OCI-LY7 (cell line): ENCODE measurements around the gene THAP12. TPM values are rescaled to one million over a fixed set of nuclear protein-coding genes. Genes with fewer than 3 reads are reported as not detected.

Experiments used
- BruUV-seq: library from RNA; stranded (reverse); fragments of 400-500 nt; replicated peaks from 2 replicates; lab custom pipeline; 2021; lab: Mats Ljungman, UMichigan
- CTCF ChIA-PET: fragments of 300-600 bp; sonication (Branson Sonifier 250); formaldehyde crosslinking; loops from one replicate; lab custom pipeline; 2022; ENCODE audit warnings: antibody characterized with exemption; ENCODE audit not compliant: unreplicated experiment; lab: Charles Lee
- POLR2A ChIA-PET: fragments of 300-600 bp; sonication (Branson Sonifier 250); formaldehyde crosslinking; loops from one replicate; lab custom pipeline; 2022; ENCODE audit warnings: antibody characterized with exemption; lab: Charles Lee
- DNase-seq: peaks from one replicate; pipeline ENCODE4 v3.0.0-alpha.2; 2015; ENCODE audit warnings: low spot score
- H2AFZ ChIP-seq: fragments of 200-600 bp; sonication (generic), shearing (Covaris generic); 2 replicates; pipeline ENCODE4 v1.6.1; 2014; ENCODE audit warnings: mild to moderate bottlenecking, antibody characterized with exemption, low read length, moderate library complexity
- H3K27ac ChIP-seq: fragments of 200-600 bp; sonication (generic); 2 replicates; pipeline ENCODE4 v1.5.1; 2014; ENCODE audit warnings: mixed run types, low read depth, mild to moderate bottlenecking, moderate library complexity, low read length, inconsistent platforms; ENCODE audit not compliant: poor library complexity, severe bottlenecking
- H3K36me3 ChIP-seq: fragments of 200-600 bp; sonication (generic); 2 replicates; pipeline ENCODE4 v1.6.1; 2014; ENCODE audit warnings: mild to moderate bottlenecking, antibody characterized with exemption, low read length, moderate library complexity, mixed read lengths; ENCODE audit not compliant: insufficient read depth
- H3K4me1 ChIP-seq: fragments of 200-600 bp; sonication (generic); 2 replicates; pipeline ENCODE4 v1.5.1; 2014; ENCODE audit warnings: mild to moderate bottlenecking, low read length; ENCODE audit not compliant: insufficient read depth, poor library complexity, severe bottlenecking
- H3K4me2 ChIP-seq: fragments of 200-600 bp; sonication (generic); 2 replicates; pipeline ENCODE4 v1.6.1; 2014; ENCODE audit warnings: mild to moderate bottlenecking, low read length
- H3K4me3 ChIP-seq: fragments of 200-600 bp; sonication (generic); 2 replicates; pipeline ENCODE4 v1.5.1; 2014; ENCODE audit warnings: mild to moderate bottlenecking, low read depth, low read length; ENCODE audit not compliant: poor library complexity, severe bottlenecking
- H3K79me2 ChIP-seq: fragments of 200-600 bp; sonication (generic); 2 replicates; pipeline ENCODE4 v1.6.1; 2016; ENCODE audit warnings: low read depth, mild to moderate bottlenecking, low read length, moderate library complexity, mixed read lengths; ENCODE audit not compliant: insufficient read depth
- H3K9me2 ChIP-seq: fragments of 200-600 bp; sonication (generic); 2 replicates; pipeline ENCODE4 v1.6.1; 2016; ENCODE audit warnings: mild to moderate bottlenecking, low read length, mixed read lengths; ENCODE audit not compliant: insufficient read depth
- H3K9me3 ChIP-seq: fragments of 200-600 bp; sonication (generic); 2 replicates; pipeline ENCODE4 v1.6.1; 2014; ENCODE audit warnings: mild to moderate bottlenecking, mixed run types, low read length, mixed read lengths
- H4K20me1 ChIP-seq: fragments of 200-600 bp; sonication (generic); 2 replicates; pipeline ENCODE4 v1.6.1; 2014; ENCODE audit warnings: mild to moderate bottlenecking, antibody characterized with exemption, low read length, moderate library complexity, mixed read lengths; ENCODE audit not compliant: insufficient read depth
- CTCF ChIP-seq: fragments of 200-600 bp; sonication (generic); conservative IDR thresholded peaks from 2 replicates; pipeline ENCODE4 v1.5.1; 2014; ENCODE audit warnings: mild to moderate bottlenecking, antibody characterized with exemption, low read length, moderate library complexity, mixed read lengths
- EZH2phosphoT487 ChIP-seq: fragments of 200-600 bp; sonication (generic); IDR thresholded peaks from 2 replicates; pipeline ENCODE4 v1.6.1; 2018; ENCODE audit warnings: low read depth, borderline replicate concordance, mild to moderate bottlenecking, mixed run types, antibody characterized with exemption, low read length, moderate library complexity, mixed read lengths
- intact Hi-C: fragments of 100-400 bp; cut with micrococcal nuclease; formaldehyde crosslinking; loops from one replicate; pipeline ENCODE4 v1.10.0; 2022; ENCODE audit not compliant: unreplicated experiment
- total RNA-seq, 2 experiments: library from RNA; depleted of rRNA in 1 of 2; stranded (reverse); fragments of >200 nt in 1 of 2; shearing (Covaris generic) in 1 of 2; gene quantifications; 2 replicates each; pipeline ENCODE4 v1.2.3, GENCODE V29; 2014 to 2022

The THAP12 gene
- total RNA-seq, 2 experiments from 2014 or later: 55.7 to 74.7 TPM

GRCh38 chr11:76361776-76362175, 19.2 kb downstream of the THAP12 start:
- Histone ChIP-seq H3K79me2 (peaks cover 30% of the 10 kb centered on the region), H3K4me2 (no peak overlapping the region), H3K4me1 (peaks cover 12% of the 10 kb centered on the region), H3K4me3 (no peak overlapping the region), H3K9me2 (no peaks in the 10 kb centered on the region), H4K20me1 (no peaks in the 10 kb centered on the region), H2AFZ (no peak overlapping the region), H3K9me3 (no peaks in the 10 kb centered on the region), H3K27ac (no peak overlapping the region), H3K36me3 (peaks cover 81% of the 10 kb centered on the region)
- DNase-seq: no peak
- TF ChIP-seq EZH2phosphoT487 (no peak), CTCF (no peak)
- CTCF ChIA-PET: no interaction called here
- intact Hi-C loops: no loop called here
- POLR2A ChIA-PET: interaction anchor here (1.0 kb wide), 1 partner anchor 13 kb away, joined by 4 read pairs; no protein-coding TSS in a partner anchor
- no TSS peak for BruUV-seq

- no peak overlapping the region for H2AFZ ChIP-seq
- POLR2A ChIA-PET: interaction anchor here (0.6 to 1.3 kb wide), 2 partner anchors 21 to 677 kb away, joined by 3 to 4 read pairs; no protein-coding TSS in a partner anchor
- H4K20me1 ChIP-seq: no peaks in the 10 kb centered on the region
- peaks cover 85% of the 10 kb centered on the region for H3K36me3 ChIP-seq
- no peak overlapping the region for H3K4me3 ChIP-seq
- H3K9me3 ChIP-seq: no peaks in the 10 kb centered on the region
- TF ChIP-seq CTCF (no peak), EZH2phosphoT487 (no peak)
- no peaks in the 10 kb centered on the region for H3K9me2 ChIP-seq
- intact Hi-C loops: no loop called here
- no peak for DNase-seq
- peaks cover 8% of the 10 kb centered on the region for H3K4me1 ChIP-seq
- H3K27ac ChIP-seq: no peak overlapping the region
- no TSS peak for BruUV-seq
- peaks cover 26% of the 10 kb centered on the region for H3K79me2 ChIP-seq
- CTCF ChIA-PET: no interaction called here
- no peak overlapping the region for H3K4me2 ChIP-seq
These were observed 19.6 kb downstream of the THAP12 start for GRCh38 chr11:76361374-76361773.

GRCh38 chr11:76355172-76355571, 25.8 kb downstream of the THAP12 start:
- no peak for DNase-seq
- H3K36me3 ChIP-seq: peaks cover 84% of the 10 kb centered on the region
- intact Hi-C loops: no loop called here
- TF ChIP-seq EZH2phosphoT487 (no peak), CTCF (no peak)
- ChIA-PET CTCF (no interaction called here), POLR2A (no interaction called here)
- H3K27ac ChIP-seq: no peak overlapping the region
- H3K4me1 ChIP-seq: no peaks in the 10 kb centered on the region
- BruUV-seq: no TSS peak
- no peak overlapping the region for H3K4me2 ChIP-seq
- no peaks in the 10 kb centered on the region for H4K20me1 ChIP-seq
- no peak overlapping the region for H2AFZ ChIP-seq
- no peak overlapping the region for H3K4me3 ChIP-seq
- H3K9me3 ChIP-seq: peaks cover 11% of the 10 kb centered on the region
- no peaks in the 10 kb centered on the region; the same call in 1 of the 2 replicates for H3K79me2 ChIP-seq
- no peaks in the 10 kb centered on the region for H3K9me2 ChIP-seq
